ENCODE results near the gene ASCL1. TPM values are rescaled to one million over a fixed set of nuclear protein-coding genes. Genes with fewer than 3 reads are reported as not detected.

The ASCL1 gene
- total RNA-seq, 1 donor from 2014 or later = not detected

DNA sequence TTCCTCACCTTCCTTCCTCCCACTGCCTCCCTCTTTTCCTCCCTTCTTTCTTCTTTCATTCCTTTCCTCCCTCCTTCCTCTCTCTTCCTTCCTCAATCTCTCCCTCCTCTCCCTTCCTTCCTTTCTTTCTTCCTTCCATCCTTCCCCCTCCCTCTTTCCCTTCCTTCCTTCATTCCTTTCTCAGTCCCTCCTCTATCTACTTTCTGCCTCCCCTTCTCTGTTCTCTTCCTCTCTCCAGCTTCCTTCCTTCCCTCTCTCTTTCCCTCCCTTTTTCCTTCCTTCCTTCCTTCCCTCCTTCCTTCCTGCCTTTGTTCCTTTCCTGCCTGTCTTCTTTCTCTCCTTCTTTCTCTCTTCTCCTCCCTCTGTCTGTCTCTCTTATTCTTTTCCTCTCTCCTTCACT lies 16.1 kb downstream of the ASCL1 start:
- no peak for DNase-seq (ENCODE audit: extremely low read depth, low read depth, low spot score)

- DNase-seq (ENCODE audit: extremely low read depth, low read depth, low spot score) = no peak
Observed at GRCh38 chr12:102976609-102977280, 19.3 kb downstream of the ASCL1 start.

GRCh38 chr12:102977945-102978706 lies 20.7 kb downstream of the ASCL1 start:
- no peak for DNase-seq (ENCODE audit: extremely low read depth, low read depth, low spot score)

- DNase-seq (ENCODE audit: extremely low read depth, low read depth, low spot score) = no peak
Observed at GRCh38 chr12:102980350-102980749, 22.9 kb downstream of the ASCL1 start.

- DNase-seq (ENCODE audit: extremely low read depth, low read depth, low spot score) = no peak
Observed at GRCh38 chr12:102990419-102990818, 32.9 kb downstream of the ASCL1 start.

DNA sequence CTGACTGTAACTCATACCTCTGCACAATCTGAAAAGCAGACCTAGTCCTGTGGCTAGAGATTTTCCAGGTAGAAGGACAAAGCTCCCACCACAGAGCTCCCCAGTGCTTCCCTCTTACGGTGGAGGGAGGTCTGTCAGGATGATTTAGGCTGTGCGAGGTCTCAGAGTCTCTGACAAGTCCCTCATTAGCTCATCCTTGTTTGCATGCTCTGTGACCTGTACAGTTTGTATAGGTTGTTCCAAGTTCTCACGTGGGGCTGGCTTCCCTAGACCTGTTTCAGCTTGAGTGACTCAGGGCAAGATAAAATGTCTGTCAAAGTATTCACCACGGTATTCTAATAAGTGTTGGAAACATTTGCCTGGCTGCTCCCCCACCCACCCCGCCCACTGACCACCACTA lies 34.8 kb downstream of the ASCL1 start:
- DNase-seq (ENCODE audit: extremely low read depth, low read depth, low spot score) = no peak

- DNase-seq (ENCODE audit: extremely low read depth, low read depth, low spot score) = no peak
Observed at GRCh38 chr12:102992720-102993119, 35.2 kb downstream of the ASCL1 start.

GRCh38 chr12:102993537-102993936 lies 36.1 kb downstream of the ASCL1 start:
- no peak for DNase-seq (ENCODE audit: extremely low read depth, low read depth, low spot score)

- DNase-seq (ENCODE audit: extremely low read depth, low read depth, low spot score) = no peak
Observed at GRCh38 chr12:102995372-102995771, 37.9 kb downstream of the ASCL1 start.

Other genes with a start within 250 kb of the ASCL1 start
- not detected in 2 replicates for gene PAH, start 40.4 kb upstream of the ASCL1 start, total RNA-seq